Neuronal stem cell (in vitro differentiated cells): ENCODE results near the gene LTBP3.

Experiments used
- DNase-seq: peaks from one replicate; pipeline ENCODE4 v3.0.0-alpha.2; 2013; ENCODE audit warnings: low spot score
- H2AFZ ChIP-seq: one replicate; pipeline ENCODE4 v1.6.1; 2013; ENCODE audit warnings: mild to moderate bottlenecking, low read length, inconsistent platforms
- H2AK5ac ChIP-seq: 2 replicates; pipeline ENCODE4 v1.6.1; 2013; ENCODE audit warnings: low read depth, mild to moderate bottlenecking, inconsistent platforms, low read length, moderate library complexity, mixed read lengths
- H2BK120ac ChIP-seq: 2 replicates; pipeline ENCODE4 v1.6.1; 2013; ENCODE audit warnings: low read depth, mild to moderate bottlenecking, inconsistent platforms, low read length, moderate library complexity, mixed read lengths
- H2BK12ac ChIP-seq: one replicate; pipeline ENCODE4 v1.6.1; 2013; ENCODE audit warnings: low read length, inconsistent platforms
- H2BK15ac ChIP-seq: 2 replicates; pipeline ENCODE4 v1.6.1; 2013; ENCODE audit warnings: mild to moderate bottlenecking, low read length, inconsistent platforms, mixed read lengths
- H2BK5ac ChIP-seq: one replicate; pipeline ENCODE4 v1.6.1; 2013; ENCODE audit warnings: inconsistent platforms, mild to moderate bottlenecking, low read length, moderate library complexity
- H3K14ac ChIP-seq: one replicate; pipeline ENCODE4 v1.6.1; 2013; ENCODE audit warnings: low read length, inconsistent platforms
- H3K18ac ChIP-seq: 2 replicates; pipeline ENCODE4 v1.6.1; 2013; ENCODE audit warnings: low read length, inconsistent platforms
- H3K23ac ChIP-seq: 2 replicates; pipeline ENCODE4 v1.6.1; 2013; ENCODE audit warnings: low read depth, mild to moderate bottlenecking, mixed read lengths, low read length, inconsistent platforms; ENCODE audit not compliant: poor library complexity
- H3K27ac ChIP-seq: replicated peaks from 3 replicates; pipeline ENCODE4 v1.5.1; 2013; ENCODE audit warnings: low read length, inconsistent platforms
- H3K27me3 ChIP-seq, 3 experiments: 2 replicates each; pipeline ENCODE4 v1.6.1; 2013; ENCODE audit warnings: low read length in 3 of 3, mild to moderate bottlenecking in 2 of 3, inconsistent platforms in 1 of 3, low read depth in 1 of 3, mixed read lengths in 1 of 3, moderate library complexity in 1 of 3; ENCODE audit not compliant: control insufficient read depth in 3 of 3, insufficient read depth in 3 of 3
- H3K36me3 ChIP-seq, 2 donors: replicated peaks in 1 of 2; 2 replicates each; pipeline ENCODE4 v1.6.1; 2013; ENCODE audit warnings: low read length in 2 of 2; ENCODE audit not compliant: control insufficient read depth in 2 of 2, insufficient read depth in 2 of 2
- H3K4ac ChIP-seq: 2 replicates; pipeline ENCODE4 v1.6.1; 2013; ENCODE audit warnings: inconsistent platforms, mild to moderate bottlenecking, low read length, moderate library complexity
- H3K4me1 ChIP-seq, 2 donors: 1 replicate in 1 of 2; 2 replicates in 1 of 2; pipeline ENCODE4 v1.6.1; 2013; ENCODE audit warnings: low read length in 2 of 2, low read depth in 1 of 2; ENCODE audit not compliant: control insufficient read depth in 2 of 2, insufficient read depth in 1 of 2
- H3K4me2 ChIP-seq: one replicate; pipeline ENCODE4 v1.6.1; 2013; ENCODE audit warnings: mild to moderate bottlenecking, low read length, inconsistent platforms; ENCODE audit not compliant: insufficient read depth, poor library complexity, severe bottlenecking
- H3K4me3 ChIP-seq, 2 donors: 2 replicates each; pipeline ENCODE4 v1.5.1; 2013; ENCODE audit warnings: low read length in 2 of 2, mild to moderate bottlenecking in 2 of 2, inconsistent platforms in 1 of 2, moderate library complexity in 1 of 2
- H3K79me1 ChIP-seq: one replicate; pipeline ENCODE4 v1.6.1; 2013; ENCODE audit warnings: low read depth, mild to moderate bottlenecking, inconsistent platforms, low read length, moderate library complexity
- H3K9ac ChIP-seq: one replicate; pipeline ENCODE4 v1.6.1; 2013; ENCODE audit warnings: mild to moderate bottlenecking, low read depth, low read length, inconsistent platforms; ENCODE audit not compliant: poor library complexity
- H3K9me3 ChIP-seq, 2 donors: replicated peaks in 1 of 2; 2 replicates each; pipeline versions ENCODE3 to v1.6.1; 2013; ENCODE audit warnings: low read length in 2 of 2, mild to moderate bottlenecking in 2 of 2, inconsistent platforms in 1 of 2, low read depth in 1 of 2, mixed read lengths in 1 of 2, moderate library complexity in 1 of 2; ENCODE audit not compliant: control insufficient read depth in 2 of 2, insufficient read depth in 1 of 2
- H4K8ac ChIP-seq: one replicate; pipeline ENCODE4 v1.6.1; 2013; ENCODE audit warnings: low read depth, mild to moderate bottlenecking, inconsistent platforms, low read length, moderate library complexity
- H4K91ac ChIP-seq: one replicate; pipeline ENCODE4 v1.6.1; 2013; ENCODE audit warnings: low read length, low read depth, mild to moderate bottlenecking, inconsistent platforms; ENCODE audit not compliant: poor library complexity
- WGBS, 2 donors: extraction: QIAGEN DNeasy Blood & Tissue Kit; methylation state at CpG; one replicate each; pipeline ENCODE4 v1.1.7; 2013; ENCODE audit warnings: missing lambda C conversion rate in 2 of 2, mixed read lengths in 1 of 2; ENCODE audit not compliant: insufficient read length in 2 of 2, insufficient replicate concordance in 1 of 2; ENCODE audit errors: extremely low coverage in 2 of 2; 5-methylcytosine and 5-hydroxymethylcytosine counted together

Gene LTBP3

GRCh38 chr11:65505466-65506289 lies 52.5 kb downstream of the LTBP3 start:
- H3K4me3 ChIP-seq = peak overlapping the region; percentile 72 to 75
- H3K4me1 ChIP-seq = peaks cover 2 to 10% of the 10 kb centered on the region in 2 donors
- H4K8ac ChIP-seq = no peak overlapping the region
- no peaks in the 10 kb centered on the region for H3K9me3 ChIP-seq
- no peak for DNase-seq
- no peak overlapping the region for H4K91ac ChIP-seq
- no peak overlapping the region for H3K14ac ChIP-seq
- peak overlapping the region; percentile 18 for H3K27ac ChIP-seq
- no peak overlapping the region for H2BK12ac ChIP-seq
- H3K4me2 ChIP-seq = peak overlapping the region; percentile 69
- H3K9ac ChIP-seq = peak overlapping the region; percentile 85
- no peak overlapping the region for H2AFZ ChIP-seq
- no peak overlapping the region for H2AK5ac ChIP-seq
- WGBS, 2 donors = no CpG with 5 or more reads among the region's 12 CpGs
- H3K4ac ChIP-seq = no peak overlapping the region
- no peak overlapping the region for H2BK120ac ChIP-seq
- no peak overlapping the region for H3K23ac ChIP-seq
- no peak overlapping the region for H2BK15ac ChIP-seq
- peaks cover 41 to 69% of the 10 kb centered on the region in 2 donors for H3K36me3 ChIP-seq
- H3K18ac ChIP-seq = no peak overlapping the region
- no peaks in the 10 kb centered on the region for H3K27me3 ChIP-seq
- H3K79me1 ChIP-seq = no peaks in the 10 kb centered on the region
- no peak overlapping the region for H2BK5ac ChIP-seq

GRCh38 chr11:65504674-65505465 lies 53.3 kb downstream of the LTBP3 start:
- no peak overlapping the region for H3K18ac ChIP-seq
- no peak overlapping the region for H2BK120ac ChIP-seq
- peaks cover 46 to 74% of the 10 kb centered on the region in 2 donors for H3K36me3 ChIP-seq
- peak overlapping the region; percentile 72 to 75 for H3K4me3 ChIP-seq
- DNase-seq = no peak
- H4K8ac ChIP-seq = no peak overlapping the region
- H3K4me1 ChIP-seq = peaks cover 2 to 10% of the 10 kb centered on the region in 2 donors
- no peak overlapping the region for H3K9ac ChIP-seq
- no peak overlapping the region for H3K4ac ChIP-seq
- peak overlapping the region; percentile 8 for H3K27ac ChIP-seq
- no peak overlapping the region for H2BK5ac ChIP-seq
- no peak overlapping the region for H2BK12ac ChIP-seq
- H3K27me3 ChIP-seq = no peaks in the 10 kb centered on the region
- no peaks in the 10 kb centered on the region for H3K9me3 ChIP-seq
- no peak overlapping the region for H3K23ac ChIP-seq
- no peak overlapping the region for H4K91ac ChIP-seq
- peak overlapping the region; percentile 69 for H3K4me2 ChIP-seq
- H2AK5ac ChIP-seq = no peak overlapping the region
- H2BK15ac ChIP-seq = no peak overlapping the region
- H3K14ac ChIP-seq = no peak overlapping the region
- no CpG with 5 or more reads among the region's 8 CpGs for WGBS, 2 donors
- H3K79me1 ChIP-seq = no peaks in the 10 kb centered on the region
- no peak overlapping the region for H2AFZ ChIP-seq

GRCh38 chr11:65503949-65504673 lies 54.0 kb downstream of the LTBP3 start:
- Histone ChIP-seq H3K9ac (no peak overlapping the region), H3K4me2 (peak overlapping the region; percentile 60), H3K36me3 (peaks cover 46 to 74% of the 10 kb centered on the region in 2 donors), H4K8ac (no peak overlapping the region), H3K14ac (no peak overlapping the region), H2AK5ac (no peak overlapping the region), H3K27me3 (no peaks in the 10 kb centered on the region), H3K79me1 (no peaks in the 10 kb centered on the region), H3K23ac (no peak overlapping the region), H2BK120ac (no peak overlapping the region), H4K91ac (no peak overlapping the region), H3K4me3 (peak overlapping the region; percentile 72 to 75), H2BK15ac (no peak overlapping the region), H3K9me3 (no peaks in the 10 kb centered on the region), H3K4ac (no peak overlapping the region), H2AFZ (no peak overlapping the region), H3K4me1 (peaks cover 2 to 10% of the 10 kb centered on the region in 2 donors), H2BK12ac (no peak overlapping the region), H3K27ac (no peak overlapping the region), H2BK5ac (no peak overlapping the region), H3K18ac (no peak overlapping the region)
- DNase-seq = no peak
- WGBS, 2 donors = no CpG with 5 or more reads among the region's 3 CpGs
